HG02840 (cell line): ENCODE measurements around the gene FAXDC2.
"Not testable (repeated sequence)": the region's sequence is repeated elsewhere in the genome, so short reads cannot be mapped to it uniquely, and the experiment has no call there.

Experiments
- ATAC-seq: cut with Tn5 transposase; IDR thresholded peaks from one replicate; pipeline ENCODE4 v1.9.1; 2021; ENCODE audit warnings: mild to moderate bottlenecking, moderate library complexity, moderate number of reproducible peaks; ENCODE audit not compliant: unreplicated experiment, low FRiP score

The FAXDC2 gene

GRCh38 chr5:154862766-154863165 is 12.4 kb upstream of the FAXDC2 start:
- ATAC-seq: no peak

GRCh38 chr5:154861946-154862345 is 11.5 kb upstream of the FAXDC2 start:
- ATAC-seq: no peak

GRCh38 chr5:154860765-154861164 is 10.4 kb upstream of the FAXDC2 start:
- no peak for ATAC-seq

- no peak for ATAC-seq
Measured at GRCh38 chr5:154860123-154860522, 9.7 kb upstream of the FAXDC2 start.

- no peak for ATAC-seq
Measured at GRCh38 chr5:154858972-154859871, 8.8 kb upstream of the FAXDC2 start.

GRCh38 chr5:154858297-154858971 is 8.0 kb upstream of the FAXDC2 start, which contains the start of gene CNOT8:
Gene CNOT8, plus strand, starts transcription at chr5:154858627. Its CDS starts 4,652 bp downstream, at chr5:154863279.
- peak; percentile 77 for ATAC-seq

- ATAC-seq: peak; percentile 63
Measured at GRCh38 chr5:154857530-154858296, 7.3 kb upstream of the FAXDC2 start.

- no peak for ATAC-seq
Measured at GRCh38 chr5:154851351-154851750, 948 bp upstream of the FAXDC2 start.

- no peak for ATAC-seq
Measured at GRCh38 chr5:154849791-154850201, 607 bp downstream of the FAXDC2 start.

- ATAC-seq: no peak
Measured at GRCh38 chr5:154849264-154849785, 1.1 kb downstream of the FAXDC2 start.

- ATAC-seq: no peak
Measured at GRCh38 chr5:154844809-154845208, 5.6 kb downstream of the FAXDC2 start.

- no peak for ATAC-seq
Measured at GRCh38 chr5:154842689-154843530, 7.5 kb downstream of the FAXDC2 start.

GRCh38 chr5:154841273-154841661 is 9.1 kb downstream of the FAXDC2 start:
- no peak for ATAC-seq

- ATAC-seq: no peak
Measured at GRCh38 chr5:154840435-154841272, 9.7 kb downstream of the FAXDC2 start.

- ATAC-seq: no peak
Measured at GRCh38 chr5:154837009-154837901, 13.1 kb downstream of the FAXDC2 start.

GRCh38 chr5:154836225-154836624 is 14.2 kb downstream of the FAXDC2 start:
- no peak for ATAC-seq

GRCh38 chr5:154835701-154836052 is 14.7 kb downstream of the FAXDC2 start:
- not testable (repeated sequence) for ATAC-seq

GRCh38 chr5:154834053-154834452 is 16.4 kb downstream of the FAXDC2 start:
- no peak for ATAC-seq
